HG03378 (cell line): ENCODE data around the gene SLC25A21.
"Not testable (repeated sequence)": the region's sequence is repeated elsewhere in the genome, so short reads cannot be mapped to it uniquely, and the experiment has no call there.

Experiments
- ATAC-seq: cut with Tn5 transposase; IDR thresholded peaks from one replicate; pipeline ENCODE4 v1.9.1; 2021; ENCODE audit warnings: mild to moderate bottlenecking, moderate library complexity; ENCODE audit not compliant: unreplicated experiment

Gene SLC25A21

DNA sequence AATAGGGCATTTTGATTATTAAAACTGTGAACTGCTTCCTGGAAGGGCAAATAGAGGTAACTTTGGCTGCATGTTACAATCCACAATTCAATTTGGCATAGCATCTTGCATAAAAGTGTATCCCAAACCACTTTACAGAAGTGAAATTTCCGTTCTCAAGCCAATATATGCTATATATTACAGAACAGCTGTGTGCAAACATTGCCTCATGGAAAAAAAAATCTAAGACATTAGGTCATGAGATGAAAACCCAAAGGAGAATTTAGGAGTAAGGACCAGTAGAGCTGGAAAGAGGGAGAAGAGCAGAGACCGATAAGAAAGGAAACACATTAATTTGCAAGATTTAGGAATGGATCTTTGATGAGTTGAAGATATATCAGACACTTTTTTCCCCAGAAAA lies 271.6 kb downstream of the SLC25A21 start:
- no peak for ATAC-seq

DNA sequence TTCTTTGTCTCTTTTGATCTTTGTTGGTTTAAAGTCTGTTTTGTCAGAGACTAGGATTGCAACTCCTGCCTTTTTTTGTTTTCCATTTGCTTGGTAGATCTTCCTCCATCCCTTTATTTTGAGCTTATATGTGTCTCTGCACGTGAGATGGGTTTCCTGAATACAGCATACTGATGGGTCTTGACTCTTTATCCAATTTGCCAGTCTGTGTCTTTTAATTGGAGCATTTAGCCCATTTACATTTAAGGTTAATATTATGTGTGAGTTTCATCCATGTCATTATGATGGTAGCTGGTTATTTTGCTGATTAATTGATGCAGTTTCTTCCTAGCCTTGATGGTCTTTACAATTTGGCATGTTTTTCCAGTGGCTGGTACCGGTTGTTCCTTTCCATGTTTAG lies 276.1 kb downstream of the SLC25A21 start:
- ATAC-seq, result not testable (repeated sequence)

DNA sequence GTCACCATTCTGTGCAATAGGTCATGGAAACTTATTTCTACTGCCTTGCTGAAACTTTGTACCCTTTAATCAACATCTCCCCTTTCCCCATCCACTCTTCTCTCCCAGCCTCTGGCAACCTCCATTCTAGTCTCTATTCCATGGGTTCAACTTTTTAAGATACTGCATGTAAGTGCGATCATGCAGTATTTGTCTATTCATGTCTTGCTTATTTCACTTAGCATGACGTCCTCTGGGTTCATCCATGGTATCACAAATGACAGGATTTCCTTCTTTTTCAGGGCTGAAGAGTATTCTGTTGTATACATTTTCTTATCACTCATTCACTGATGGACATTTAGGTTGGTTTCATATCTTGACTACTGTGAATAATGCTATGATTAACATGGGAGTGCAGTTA lies 288.4 kb downstream of the SLC25A21 start:
- no peak for ATAC-seq

- ATAC-seq, result no peak
These were observed 292.1 kb downstream of the SLC25A21 start for GRCh38 chr14:36880276-36880675.

- ATAC-seq, result no peak
These were observed 292.8 kb downstream of the SLC25A21 start for GRCh38 chr14:36879558-36879957.

DNA sequence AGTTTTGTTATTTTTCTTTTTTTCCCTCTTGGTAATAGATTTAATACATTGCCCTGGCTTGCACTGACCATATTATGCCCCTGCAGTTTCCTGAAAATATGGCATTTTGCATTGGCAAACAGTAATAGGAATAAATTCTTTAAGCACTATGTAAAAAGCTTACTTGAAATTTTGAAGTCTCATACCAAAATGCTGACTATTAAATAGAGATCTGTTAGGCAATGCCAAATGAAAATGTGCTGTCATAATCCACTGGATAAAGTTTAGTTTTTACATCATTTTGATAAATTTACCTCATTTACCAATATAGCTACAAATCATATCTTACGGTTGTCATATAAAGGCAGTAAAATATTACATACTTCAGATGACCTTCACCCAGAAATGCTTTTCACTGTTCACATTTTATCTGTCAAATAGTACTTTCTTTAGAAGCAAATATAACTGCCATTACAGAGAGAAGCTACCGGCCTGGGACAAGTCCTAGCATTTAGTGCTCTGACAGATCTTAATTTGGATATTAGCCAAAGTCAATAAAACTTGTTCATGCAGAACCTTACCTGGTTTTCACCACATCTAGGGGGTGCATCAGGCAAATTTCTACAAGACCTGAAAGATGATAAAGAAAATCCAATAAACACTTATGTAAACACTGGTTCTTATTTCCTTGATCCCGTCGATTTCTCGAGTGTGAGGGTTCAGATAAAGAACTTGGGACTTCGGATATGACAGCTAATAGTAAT lies 297.8 kb downstream of the SLC25A21 start:
- no peak for ATAC-seq

- no peak for ATAC-seq
These were observed 301.6 kb downstream of the SLC25A21 start for GRCh38 chr14:36870776-36871175.

DNA sequence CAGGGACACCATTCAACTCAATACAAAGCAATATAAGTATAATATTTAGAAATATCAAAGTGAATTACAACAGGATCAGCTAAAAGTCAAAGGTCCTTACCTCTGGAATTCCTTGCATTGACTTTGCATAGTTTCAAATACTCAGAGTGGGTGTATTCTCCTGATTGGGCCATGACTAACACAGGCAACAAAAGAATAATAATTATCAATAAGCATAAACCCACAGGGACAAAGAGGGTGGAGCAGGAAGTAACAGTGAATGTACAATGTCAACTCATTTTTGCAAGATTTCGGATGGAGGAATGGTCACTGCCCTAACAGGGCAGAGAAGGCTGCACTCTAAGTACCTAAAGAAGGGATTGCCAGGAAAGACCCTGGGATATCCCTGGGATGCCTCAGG lies 303.3 kb downstream of the SLC25A21 start:
- ATAC-seq, result no peak

DNA sequence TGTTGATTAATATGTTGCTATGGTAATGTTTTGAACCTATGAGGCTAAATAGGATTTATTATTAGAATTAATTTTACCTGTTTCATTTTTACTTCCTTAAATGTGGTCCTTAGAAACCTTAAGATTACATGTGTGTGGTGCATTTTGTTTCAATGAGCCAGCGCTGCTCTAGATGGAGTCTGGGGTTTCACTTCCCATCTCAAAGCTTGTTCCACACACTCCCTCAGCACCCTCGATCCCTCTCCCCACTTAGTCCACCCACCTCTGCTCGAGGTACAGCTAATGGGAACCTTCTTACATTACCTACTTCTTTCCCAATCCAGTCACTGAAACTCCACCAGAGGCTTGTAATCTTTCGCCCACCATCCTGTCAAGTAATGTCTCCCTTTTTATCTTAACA lies 305.5 kb downstream of the SLC25A21 start:
- ATAC-seq, result peak; percentile 78

DNA sequence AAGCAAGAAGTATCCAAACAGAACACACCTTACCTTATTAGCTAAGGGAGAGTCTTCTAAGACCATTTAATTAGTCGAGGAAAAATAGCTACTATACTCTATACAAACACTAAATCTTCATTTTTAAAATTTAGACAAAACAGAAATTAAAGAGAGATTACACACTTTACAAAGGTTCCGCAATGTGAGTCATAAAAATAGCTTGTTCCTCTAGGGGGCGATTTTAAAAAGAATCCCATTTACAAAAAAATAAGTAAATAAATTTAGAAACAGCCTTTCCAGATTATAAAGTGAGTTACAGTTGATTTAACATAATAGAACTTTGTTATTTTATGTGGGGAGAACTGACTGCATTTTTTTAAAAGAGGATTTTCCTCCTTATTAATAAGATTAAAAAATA lies 309.1 kb downstream of the SLC25A21 start:
- no peak for ATAC-seq

DNA sequence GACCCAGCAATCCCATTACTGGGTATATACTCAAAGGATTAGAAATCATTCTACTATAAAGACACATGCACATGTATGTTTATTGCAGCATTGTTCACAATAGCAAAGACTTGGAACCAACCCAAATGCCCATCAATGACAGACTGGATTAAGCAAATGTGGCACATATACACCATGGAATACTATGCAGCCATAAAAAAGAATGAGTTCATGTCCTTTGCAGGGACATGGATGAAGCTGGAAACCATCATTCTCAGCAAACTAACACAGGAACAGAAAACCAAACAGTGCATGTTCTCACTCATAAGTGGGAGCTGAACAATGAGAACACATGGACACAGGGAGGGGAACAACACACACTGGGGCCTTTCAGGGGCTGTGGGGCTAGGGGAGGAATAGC lies 310.2 kb downstream of the SLC25A21 start:
- ATAC-seq, result not testable (repeated sequence)

DNA sequence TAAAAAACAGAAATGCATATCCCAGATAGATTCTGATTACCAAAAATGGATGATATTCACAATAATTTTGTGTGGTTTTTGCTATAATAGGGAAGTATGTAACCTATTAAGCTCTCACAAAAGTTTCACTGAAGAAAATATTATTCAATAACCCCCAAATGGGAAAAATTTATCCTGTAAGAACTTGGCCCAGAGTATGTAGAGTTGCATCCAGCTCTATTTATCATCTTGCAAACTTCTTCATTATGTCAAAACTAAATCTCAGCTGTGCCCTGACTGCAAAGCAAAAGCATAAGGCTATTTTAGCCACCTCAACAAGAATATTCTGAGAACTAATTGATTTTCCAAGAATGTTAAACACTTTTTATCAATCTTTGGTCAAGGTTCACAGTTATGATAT lies 311.6 kb downstream of the SLC25A21 start:
- ATAC-seq, result no peak

- ATAC-seq, result no peak
These were observed 313.3 kb downstream of the SLC25A21 start for GRCh38 chr14:36859119-36859518.

DNA sequence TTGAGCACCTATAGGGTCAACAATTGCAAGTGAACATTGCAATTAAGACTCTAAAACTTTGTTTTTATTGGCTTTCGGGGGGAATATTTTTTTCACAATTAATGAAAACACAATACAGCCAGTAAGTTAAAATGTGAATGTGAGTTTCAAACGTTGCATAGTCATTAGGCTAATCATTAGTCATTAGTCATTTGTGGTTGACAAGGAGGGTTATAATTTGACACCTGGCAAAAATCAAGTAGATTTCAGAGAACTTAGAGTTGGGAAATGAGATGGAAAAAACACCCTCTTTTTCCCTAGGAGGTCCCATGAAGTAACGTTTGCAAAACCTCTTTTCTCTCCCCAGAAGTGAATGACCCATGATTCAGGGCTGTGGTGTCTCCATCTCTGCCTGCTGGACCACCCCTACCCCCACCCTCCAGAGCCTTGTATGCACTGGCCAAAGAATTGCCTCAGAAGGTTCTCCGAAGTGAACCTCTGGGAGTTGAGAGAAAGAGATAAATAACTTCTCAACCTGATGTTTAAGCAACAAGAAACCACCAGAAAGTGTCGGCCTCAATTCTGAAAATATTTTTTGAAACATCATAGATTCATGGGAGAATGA lies 314.5 kb downstream of the SLC25A21 start:
- no peak for ATAC-seq

DNA sequence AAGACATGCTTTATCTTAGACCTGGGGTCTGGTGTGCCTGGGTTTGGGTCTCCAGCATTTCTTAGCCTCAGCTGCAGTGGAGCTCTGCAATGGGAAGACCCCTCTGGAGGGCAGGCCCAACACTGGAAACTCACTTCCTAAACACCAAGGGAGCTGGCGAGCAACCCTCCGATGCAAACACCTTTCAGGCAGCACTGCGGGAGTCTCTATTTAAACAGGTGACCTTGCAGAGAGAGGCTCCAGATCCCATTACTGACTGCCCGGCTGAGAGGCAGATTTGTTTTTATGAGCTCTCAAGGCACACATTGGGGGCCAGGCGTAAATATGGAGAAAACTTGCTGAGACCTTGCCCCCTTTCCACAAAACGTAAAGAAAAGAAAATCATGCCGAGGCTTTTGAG lies 315.3 kb downstream of the SLC25A21 start:
- no peak for ATAC-seq

DNA sequence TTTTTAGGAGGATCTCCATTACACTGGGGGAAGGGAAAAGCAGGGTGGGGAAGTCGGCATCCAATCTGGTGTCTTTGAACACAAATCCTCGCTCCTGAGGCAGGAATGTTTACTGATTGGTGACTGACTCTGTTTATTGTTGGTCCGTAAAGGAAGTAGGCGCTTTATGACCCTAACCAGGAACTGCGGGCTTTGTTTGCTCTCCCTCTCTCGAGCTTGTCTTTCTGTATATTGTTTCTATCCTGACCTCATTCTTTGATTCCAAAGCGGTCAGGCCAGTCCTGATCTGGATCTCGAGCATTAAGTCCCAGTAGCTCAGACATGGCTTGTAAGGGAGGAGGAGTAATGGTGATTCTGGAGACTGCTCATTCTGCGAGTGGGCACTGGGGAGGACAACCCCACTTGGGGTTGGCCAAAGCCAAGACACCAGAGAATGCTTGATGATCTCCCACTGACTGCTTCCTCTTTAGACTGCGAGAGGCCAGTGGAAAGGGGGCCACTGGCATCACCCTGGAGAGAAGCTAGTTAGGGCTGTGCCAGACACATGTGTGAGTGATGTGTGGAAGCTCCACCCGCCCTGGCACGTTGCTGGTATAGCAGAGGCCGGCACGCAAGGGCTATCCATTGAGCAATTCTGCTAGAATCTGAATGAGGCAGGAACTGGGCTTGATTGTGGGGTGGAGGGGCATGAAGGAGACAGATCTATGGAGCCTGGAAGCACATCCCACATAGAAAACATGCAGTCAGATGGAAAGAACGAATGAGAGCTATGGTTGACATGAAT lies 316.1 kb downstream of the SLC25A21 start:
- no peak for ATAC-seq

GRCh38 chr14:36855396-36855795 lies 317.0 kb downstream of the SLC25A21 start:
- no peak for ATAC-seq

DNA sequence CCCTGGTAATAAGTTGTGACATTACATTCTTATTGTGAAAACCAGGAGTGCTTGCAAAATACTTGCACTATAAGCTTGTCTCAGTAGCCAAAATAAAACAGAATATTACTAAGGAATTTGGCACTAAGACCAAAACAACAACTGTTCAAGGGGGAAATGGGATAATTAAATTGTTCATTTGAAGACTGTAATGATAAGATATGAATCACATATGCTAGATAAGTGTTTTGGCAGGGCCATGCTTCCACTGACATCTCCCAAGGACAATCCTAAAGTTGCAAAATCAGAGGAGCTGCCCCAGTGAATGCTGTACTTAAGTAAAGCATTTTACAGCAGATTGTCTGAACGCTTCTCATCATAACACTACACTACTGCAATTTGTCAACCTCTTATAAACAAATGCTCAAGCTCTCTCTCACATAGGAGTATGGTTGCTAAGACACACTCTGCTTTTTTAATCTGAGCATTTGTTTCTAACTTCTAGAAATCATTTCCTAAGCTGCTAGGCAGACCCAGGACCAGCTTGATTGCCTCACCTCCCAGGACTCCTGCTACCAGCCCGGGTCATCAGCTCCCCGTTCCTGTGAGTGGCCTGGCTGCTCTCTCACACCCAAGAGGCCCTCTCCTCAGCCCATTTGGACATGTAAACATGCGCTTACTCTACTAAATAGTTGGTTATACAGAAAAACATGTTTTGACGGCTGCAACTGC lies 319.3 kb downstream of the SLC25A21 start:
- ATAC-seq, result no peak

- ATAC-seq, result no peak
These were observed 324.2 kb downstream of the SLC25A21 start for GRCh38 chr14:36848213-36848612.

DNA sequence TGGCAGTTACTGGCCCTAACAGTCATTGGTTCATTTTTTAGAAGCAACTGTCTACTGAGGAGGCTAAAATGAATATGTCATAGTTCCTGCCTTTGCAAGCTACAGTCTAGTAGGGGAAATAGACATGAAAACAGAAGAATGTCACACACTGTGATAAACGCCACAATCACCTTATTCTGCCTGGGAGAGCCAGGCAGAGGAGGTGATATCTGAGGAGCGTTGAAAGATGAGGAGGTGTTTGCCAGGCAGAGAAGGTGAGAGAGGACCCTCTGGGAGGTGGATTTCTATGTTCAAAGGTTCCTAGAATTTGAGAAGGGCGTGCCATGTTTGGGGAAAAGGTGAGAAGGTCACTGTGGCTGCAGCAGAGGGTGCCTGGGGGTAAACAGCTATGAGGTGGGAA lies 325.0 kb downstream of the SLC25A21 start:
- no peak for ATAC-seq

- no peak for ATAC-seq
These were observed 326.9 kb downstream of the SLC25A21 start for GRCh38 chr14:36845356-36846012.
